K562 (cell line): Measurements from ENCODE around the gene C21orf58. TPM values are rescaled to one million over a fixed set of nuclear protein-coding genes. Genes with fewer than 3 reads are reported as not detected.

Experiments
- ATAC-seq: fragments of 200-7000 bp; cut with Tn5 transposase; 3 replicates; pipeline ENCODE4 v1.9.1; 2020; ENCODE audit warnings: moderate library complexity
- BruUV-seq: library from RNA; stranded (reverse); fragments of 400-500 nt; replicated peaks from 2 replicates; lab custom pipeline; 2021; lab: Mats Ljungman, UMichigan
- CTCF ChIA-PET: fragments of 300-600 bp; formaldehyde crosslinking; extraction: SDS; loops from one replicate; lab custom pipeline; 2021; ENCODE audit warnings: low intra/inter-chr PET ratio; lab: Yijun Ruan, JAX
- POLR2A ChIA-PET: fragments of 300-600, 350-650 bp; sonication (Branson Sonifier 250); formaldehyde crosslinking; extraction: SDS; loops from one replicate; lab custom pipeline; 2021; ENCODE audit warnings: antibody characterized with exemption, inconsistent platforms; lab: Yijun Ruan, JAX
- DNase-seq, 4 experiments: peaks; one replicate each; pipeline versions ENCODE4 v3.0.0 to v3.0.0-alpha.2; 2011 to 2018; ENCODE audit warnings: low spot score in 3 of 4, mixed read lengths in 3 of 4; ENCODE audit errors: extremely low read depth in 1 of 4
- FAIRE-seq: peaks from 2 replicates; lab custom pipeline; 2011; peaks lifted over from hg19 to GRCh38; lab: Jason Lieb, UNC
- H2AFZ ChIP-seq: 2 replicates; pipeline ENCODE4 v1.6.0; 2011; ENCODE audit warnings: low read depth, low read length, control low read depth, inconsistent platforms
- H3K27ac ChIP-seq: fragments of 200-600 bp; 3 replicates; pipeline ENCODE4 v1.8.0; 2011; ENCODE audit warnings: low read depth, mild to moderate bottlenecking, control low read depth, inconsistent platforms, low read length, moderate library complexity, mixed read lengths; ENCODE audit errors: extremely low read depth
- H3K27me3 ChIP-seq, 2 experiments: fragments of 300-600 bp in 1 of 2; 2 replicates in 1 of 2; 3 replicates in 1 of 2; pipeline versions ENCODE4 v1.6.0 to v1.8.0; 2011; ENCODE audit warnings: inconsistent platforms in 2 of 2, low read length in 2 of 2, mild to moderate bottlenecking in 1 of 2, mixed read lengths in 1 of 2, moderate library complexity in 1 of 2; ENCODE audit not compliant: control insufficient read depth in 2 of 2, insufficient read depth in 2 of 2
- H3K36me3 ChIP-seq: fragments of 300-600 bp; 3 replicates; pipeline ENCODE4 v1.8.0; 2011; ENCODE audit warnings: mild to moderate bottlenecking, low read length, inconsistent platforms; ENCODE audit not compliant: control insufficient read depth, insufficient read depth
- H3K4me1 ChIP-seq, 2 experiments: fragments of 200-600 bp in 1 of 2; replicated peaks in 1 of 2; 2 replicates in 1 of 2; 3 replicates in 1 of 2; pipeline versions ENCODE4 v1.5.1 to v1.8.0; 2011; ENCODE audit warnings: inconsistent platforms in 2 of 2, low read length in 2 of 2, mild to moderate bottlenecking in 1 of 2, mixed read lengths in 1 of 2, moderate library complexity in 1 of 2; ENCODE audit not compliant: control insufficient read depth in 2 of 2, insufficient read depth in 2 of 2
- H3K4me2 ChIP-seq: 2 replicates; pipeline ENCODE4 v1.6.1; 2011; ENCODE audit warnings: low read length, control low read depth, inconsistent platforms, mixed read lengths; ENCODE audit not compliant: insufficient read depth
- H3K4me3 ChIP-seq: fragments of 200-600 bp; sonication (generic), shearing (Covaris generic); 2 replicates; pipeline ENCODE4 v1.5.1; 2016; ENCODE audit warnings: control low read depth, inconsistent platforms
- H3K79me2 ChIP-seq: fragments of 200-600 bp; 3 replicates; pipeline ENCODE4 v1.8.0; 2011; ENCODE audit warnings: low read length, inconsistent platforms; ENCODE audit not compliant: control insufficient read depth, insufficient read depth
- H3K9ac ChIP-seq, 2 experiments: 2 replicates each; pipeline versions ENCODE4 v1.6.0 to v1.6.1; 2011; ENCODE audit warnings: low read depth in 2 of 2, low read length in 2 of 2, control low read depth in 1 of 2, inconsistent platforms in 1 of 2, mild to moderate bottlenecking in 1 of 2, mixed read lengths in 1 of 2; ENCODE audit not compliant: insufficient read depth in 1 of 2
- H3K9me1 ChIP-seq: one replicate; pipeline ENCODE4 v1.6.0; 2011; ENCODE audit warnings: inconsistent platforms, mild to moderate bottlenecking, low read length, moderate library complexity; ENCODE audit not compliant: control insufficient read depth, insufficient read depth
- H3K9me3 ChIP-seq: replicated peaks from 2 replicates; pipeline ENCODE4 v1.5.1; 2011; ENCODE audit warnings: low read depth, low read length, inconsistent platforms; ENCODE audit not compliant: control insufficient read depth, insufficient read depth
- H4K20me1 ChIP-seq: replicated peaks from 2 replicates; pipeline ENCODE4 v1.6.1; 2011; ENCODE audit warnings: low read length, inconsistent platforms, mixed read lengths; ENCODE audit not compliant: control insufficient read depth, insufficient read depth
- ARID1B ChIP-seq: fragments of 450-650 bp; IDR thresholded peaks from 2 replicates; pipeline ENCODE4 v1.6.1; 2016; ENCODE audit warnings: antibody characterized with exemption, mild to moderate bottlenecking, inconsistent platforms
- ATF1 ChIP-seq, 2 experiments: fragments of 450-650 bp in 1 of 2; IDR thresholded peaks; 2 replicates each; pipeline ENCODE4 v1.6.1; 2016; ENCODE audit warnings: missing compliant biosample characterization in 1 of 2, missing genetic modification characterization in 1 of 2
- CAMTA2 ChIP-seq: fragments of 250-450 bp; sonication (Bioruptor Pico); conservative IDR thresholded peaks from 2 replicates; pipeline ENCODE4 v1.5.1; 2022
- ELF4 ChIP-seq: fragments of 450-650 bp; formaldehyde crosslinking; IDR thresholded peaks from 2 replicates; pipeline ENCODE4 v1.4.0; 2022; ENCODE audit warnings: missing genetic modification characterization
- ETV5 ChIP-seq: sonication (generic); formaldehyde crosslinking; IDR thresholded peaks from 2 replicates; pipeline ENCODE4 v1.4.0; 2020; ENCODE audit warnings: low read depth, mild to moderate bottlenecking, missing genetic modification reagents
- GABPB2 ChIP-seq: fragments of 250-450 bp; sonication (Bioruptor Pico); conservative IDR thresholded peaks from 2 replicates; pipeline ENCODE4 v1.5.1; 2021; ENCODE audit warnings: mild to moderate bottlenecking
- HBP1 ChIP-seq: fragments of 450-650 bp; formaldehyde crosslinking; IDR thresholded peaks from 2 replicates; pipeline ENCODE4 v1.4.0; 2022; ENCODE audit warnings: missing genetic modification characterization
- JUNB ChIP-seq: fragments of 450-650 bp; formaldehyde crosslinking; conservative IDR thresholded peaks from 2 replicates; pipeline ENCODE4 v1.4.0; 2020; ENCODE audit warnings: mild to moderate bottlenecking
- KAT8 ChIP-seq: fragments of 450-650 bp; IDR thresholded peaks from 2 replicates; pipeline ENCODE4 v1.6.1; 2016; ENCODE audit warnings: low read depth, mild to moderate bottlenecking
- KLF6 ChIP-seq: fragments of 250-450 bp; sonication (Bioruptor Pico); IDR thresholded peaks from 2 replicates; pipeline ENCODE4 v1.4.0; 2020; ENCODE audit warnings: mild to moderate bottlenecking, moderate library complexity, borderline replicate concordance
- POLR2AphosphoS5 ChIP-seq: IDR thresholded peaks from 2 replicates; pipeline ENCODE4 v1.6.1; 2011; ENCODE audit warnings: mild to moderate bottlenecking, low read depth, low read length, moderate library complexity; ENCODE audit not compliant: control insufficient read depth, insufficient read depth
- RBM14 ChIP-seq: fragments of 200-400 bp; formaldehyde crosslinking; IDR thresholded peaks from 2 replicates; pipeline ENCODE4 v1.6.1; 2018; ENCODE audit warnings: low read depth, mild to moderate bottlenecking, low read length, moderate library complexity, borderline replicate concordance; ENCODE audit not compliant: insufficient read depth
- SNAPC5 ChIP-seq: fragments of 250-450 bp; sonication (Bioruptor Pico); IDR thresholded peaks from 2 replicates; pipeline ENCODE4 v1.8.0; 2021; ENCODE audit warnings: moderate library complexity, mild to moderate bottlenecking, inconsistent platforms
- SUPT5H ChIP-seq: fragments of 450-650 bp; IDR thresholded peaks from 2 replicates; pipeline ENCODE4 v1.6.1; 2016
- UBTF ChIP-seq, 2 experiments: IDR thresholded peaks; 2 replicates each; pipeline ENCODE4 v1.6.1; 2012; ENCODE audit warnings: improper control_type of control experiment in 2 of 2, low read depth in 2 of 2, low read length in 2 of 2, borderline replicate concordance in 1 of 2
- ZNF584 ChIP-seq: fragments of 200-800 bp; sonication (Bioruptor generic); IDR thresholded peaks from 2 replicates; pipeline ENCODE4 v1.6.1; 2016; ENCODE audit warnings: low read depth, mild to moderate bottlenecking, missing genetic modification characterization, missing compliant biosample characterization
- ZNF717 ChIP-seq: fragments of 250-450 bp; sonication (Bioruptor Pico); IDR thresholded peaks from 2 replicates; pipeline ENCODE4 v1.5.0; 2021
- WGBS: fragments of 100-300 bp; shearing (Covaris generic); methylation state at CpG from one replicate; pipeline ENCODE4 v1.1.6; 2016; ENCODE audit warnings: low coverage, mixed read lengths; ENCODE audit not compliant: insufficient coverage; ENCODE audit errors: missing lambda C conversion rate; 5-methylcytosine and 5-hydroxymethylcytosine counted together
- in situ Hi-C: fragments of 300-500 bp; cut with MboI; formaldehyde crosslinking; loops from 4 replicates; pipeline ENCODE4 v1.15.0; 2018; ENCODE audit warnings: inconsistent platforms, mixed read lengths
- intact Hi-C: fragments of 100-400 bp; cut with micrococcal nuclease; formaldehyde crosslinking; loops from 2 replicates; pipeline ENCODE4 v1.14.2; 2022
- polyA plus RNA-seq, 8 experiments: library from polyadenylated mRNA; depleted of rRNA in 4 of 8; stranded (reverse) in 5 of 8; unstranded in 3 of 8; fragments of >200 nt; fragmentation: Nextera tagmentation in 2 of 8; fragmentation: Illumina TruSeq in 1 of 8; extraction: Ambion mirVana in 2 of 8; extraction: Trizol in 1 of 8; gene quantifications; 2 replicates each; pipeline versions ENCODE4 v1.2.1 to v1.2.3, GENCODE V29; 2011 to 2014; ENCODE audit warnings: inconsistent platforms in 1 of 8, missing spikeins in 1 of 8
- total RNA-seq, 7 experiments: library from RNA; depleted of rRNA in 6 of 7; stranded (reverse); fragments of >200 nt in 6 of 7; fragmentation: Illumina TruSeq in 2 of 7; extraction: Trizol in 2 of 7; gene quantifications; 2 replicates each; pipeline versions ENCODE4 v1.2.1 to v1.2.3, GENCODE V29; 2011 to 2021; ENCODE audit warnings: low replicate concordance in 1 of 7

Gene C21orf58
- total and polyA plus RNA-seq, 9 of the 15 experiments (the other 6 are each of a cell fraction or from before 2014, with no cell fraction given): 1.2 to 30.5 (median 12.4) TPM

GRCh38 chr21:46285761-46286647, 37.7 kb downstream of the C21orf58 start, which contains the start of gene YBEY:
Gene YBEY, plus strand, starts transcription at chr21:46286342. Its CDS starts 572 bp downstream, at chr21:46286914.
- H3K27me3 ChIP-seq: no peaks in the 10 kb centered on the region
- peak within 1 kb of the TSS; percentile 74 for H3K4me3 ChIP-seq
- DNase-seq (peak; percentile 95 to 97 (median 96)), ATAC-seq (peak; percentile 97), FAIRE-seq (peak; percentile 86)
- H3K9ac ChIP-seq: peak within 1 kb of the TSS; percentile 94 to 97
- ChIA-PET CTCF (interaction anchor here (0.7 to 1.6 kb wide), 2 partner anchors 139 to 187 kb away, joined by 3 to 9 read pairs; no protein-coding TSS in a partner anchor), POLR2A (interaction anchor here (0.8 to 2.5 kb wide), 6 partner anchors 10 to 39 kb away, joined by 3 to 6 read pairs (median 3); no protein-coding TSS in a partner anchor)
- TSS peak; percentile 57 for BruUV-seq
- in situ Hi-C loops (no loop called here), intact Hi-C loops (loop anchor here (1.0 to 10.0 kb wide), 3 partner anchors 38 to 171 kb away; partner anchors contain the start of genes DIP2A and PCNT)
- peaks cover 42% of the 10 kb centered on the region for H3K36me3 ChIP-seq
- under 1% methylated on average over 81 of the region's 105 CpGs for WGBS
- peaks cover 11% of the 10 kb centered on the region; the same call in 1 of the 2 replicates for H3K9me3 ChIP-seq
- H3K4me1 ChIP-seq: peaks cover 18 to 23% of the 10 kb centered on the region in 2 experiments
- peaks cover 3% of the 10 kb centered on the region for H3K9me1 ChIP-seq
- H3K79me2 ChIP-seq: peaks cover 62% of the 10 kb centered on the region
- 0 out of 2 replicates have a peak, but pooled peaks cover 2% of the 10 kb centered on the region for H4K20me1 ChIP-seq
- H2AFZ ChIP-seq: peak within 1 kb of the TSS; percentile 86
- peak within 1 kb of the TSS; percentile 94 for H3K27ac ChIP-seq
- peak within 1 kb of the TSS; percentile 93 for H3K4me2 ChIP-seq
- TF ChIP-seq ATF1 (CRISPR knock-in tag; IDR thresholded peaks at IDR 0.05): peak; percentile 19; the same call in 1 of the 2 replicates
- peak; percentile 86 for TF ChIP-seq ATF1 (tag; IDR thresholded peaks at IDR 0.05)
- no peak for TF ChIP-seq JUNB (CRISPR knock-in tag)
- TF ChIP-seq ZNF584 (CRISPR knock-in tag): peak; percentile 45; the same call in 1 of the 2 replicates
- peak; percentile 81; the same call in 1 of the 2 replicates for TF ChIP-seq RBM14
- no peak for TF ChIP-seq KAT8
- peak; percentile 83 for TF ChIP-seq POLR2AphosphoS5
- peak; percentile 94 for TF ChIP-seq SUPT5H
- TF ChIP-seq ARID1B: peak; percentile 53
- peak; percentile 89 to 98 for TF ChIP-seq UBTF (IDR thresholded peaks at IDR 0.05; ENCODE audit: borderline replicate concordance in 1 of 2, low read depth in 2 of 2, low read length in 2 of 2)
- TF ChIP-seq CAMTA2 (CRISPR knock-in tag): peak; percentile 94
- TF ChIP-seq KLF6: peak; percentile 67; the same call in 1 of the 2 replicates
- 0 out of 2 replicates have a peak, but pooled peaks have one; percentile 54 for TF ChIP-seq HBP1 (CRISPR knock-in tag)
- no peak for TF ChIP-seq GABPB2
- peak; percentile 90 for TF ChIP-seq ETV5 (CRISPR knock-in tag)
- no peak for TF ChIP-seq SNAPC5 (CRISPR knock-in tag)
- TF ChIP-seq ZNF717: no peak
- peak; percentile 78 for TF ChIP-seq ELF4
